Activated CD4-positive, alpha-beta T cell treated with anti-CD3 and anti-CD28 coated beads, Interleukin-2, amount 50 U/mL, for 16 hours (primary cell): ENCODE results near the gene LRRN3.
A peak's percentile ranks its signal among the peaks of the same experiment; 100 is the strongest.

Experiments
- DNase-seq: peaks from one replicate; pipeline ENCODE4 v3.0.0-alpha.2; 2020

The LRRN3 gene

DNA sequence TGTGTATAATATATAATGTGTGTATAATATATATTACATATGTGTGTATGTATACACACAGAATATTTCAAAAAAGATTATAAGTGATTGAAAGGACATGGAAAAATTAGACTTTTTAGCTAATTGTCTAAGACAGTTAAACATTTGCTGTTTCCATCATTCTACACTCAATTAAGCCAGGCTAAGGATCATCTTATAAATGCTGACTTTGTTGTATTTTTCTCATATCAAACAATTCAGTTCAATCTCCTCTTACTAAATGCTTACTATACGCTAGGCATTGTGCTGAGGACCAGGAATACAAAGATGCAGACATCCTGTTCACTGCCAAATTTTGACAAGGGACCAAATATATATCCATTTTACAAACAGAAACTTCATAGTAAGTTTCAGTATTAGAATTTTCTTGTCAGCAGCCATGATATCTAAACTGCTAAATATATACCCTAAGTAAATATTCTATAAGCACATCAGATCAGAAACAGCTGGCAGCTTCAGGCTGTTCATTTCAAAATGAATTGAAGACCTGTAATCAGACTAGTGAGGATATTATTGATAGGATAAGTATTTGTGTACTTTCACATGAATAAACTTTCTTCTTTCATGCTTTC is 10.3 kb upstream of the LRRN3 start:
- DNase-seq, result peak; percentile 41

DNA sequence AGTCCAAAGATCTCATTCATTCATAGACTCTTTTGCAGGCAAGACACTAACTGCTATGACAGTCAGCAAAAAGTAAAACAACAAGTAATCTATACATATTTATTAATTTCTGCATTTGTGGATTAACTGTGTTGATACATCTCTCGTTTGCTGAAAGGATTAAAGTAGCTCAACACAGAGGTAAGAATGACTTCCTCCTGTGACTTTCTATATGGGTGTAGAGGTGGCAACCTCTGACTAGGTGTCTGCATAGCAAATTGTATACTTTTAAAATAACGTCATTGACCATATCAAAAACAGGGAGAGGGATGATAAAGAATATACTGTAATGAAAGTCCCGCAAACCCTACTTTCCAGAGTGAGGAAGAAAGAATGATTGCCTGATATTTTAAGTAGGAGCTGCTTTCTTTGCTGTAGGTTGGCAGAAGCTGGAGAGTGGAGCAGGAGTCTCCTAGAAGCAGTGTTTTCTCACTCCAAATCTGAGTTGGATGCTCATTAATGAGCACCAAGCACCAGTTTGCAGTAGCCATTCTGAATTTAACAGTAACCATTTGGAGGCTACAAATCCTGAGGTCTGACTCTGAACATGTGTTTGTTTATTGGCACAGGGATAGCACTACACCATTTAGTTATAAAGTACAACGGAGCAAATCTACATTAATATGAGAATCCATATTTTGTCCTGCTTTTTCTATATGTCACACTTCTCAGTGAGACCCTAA is 9.2 kb upstream of the LRRN3 start:
- peak; percentile 66 for DNase-seq

DNA sequence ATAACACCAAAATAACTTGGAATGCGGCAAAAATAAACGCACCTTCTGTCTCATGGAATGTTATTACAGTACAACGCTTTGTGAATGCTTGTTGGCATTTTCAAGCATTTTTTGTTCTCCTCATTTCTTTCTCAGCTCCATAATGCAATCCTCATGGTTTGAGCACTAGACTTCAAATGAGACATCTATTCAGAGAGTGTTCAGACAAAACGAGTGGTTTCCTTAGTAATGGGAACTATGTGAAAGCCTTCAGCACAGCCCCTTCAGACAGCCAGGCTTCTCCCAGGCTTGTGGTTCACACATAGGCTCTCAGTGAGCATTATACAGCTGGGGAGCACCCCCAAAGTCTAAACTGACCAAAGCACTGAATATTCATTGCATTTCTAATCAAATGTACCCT is 8.6 kb upstream of the LRRN3 start:
- DNase-seq, result peak; percentile 33

DNA sequence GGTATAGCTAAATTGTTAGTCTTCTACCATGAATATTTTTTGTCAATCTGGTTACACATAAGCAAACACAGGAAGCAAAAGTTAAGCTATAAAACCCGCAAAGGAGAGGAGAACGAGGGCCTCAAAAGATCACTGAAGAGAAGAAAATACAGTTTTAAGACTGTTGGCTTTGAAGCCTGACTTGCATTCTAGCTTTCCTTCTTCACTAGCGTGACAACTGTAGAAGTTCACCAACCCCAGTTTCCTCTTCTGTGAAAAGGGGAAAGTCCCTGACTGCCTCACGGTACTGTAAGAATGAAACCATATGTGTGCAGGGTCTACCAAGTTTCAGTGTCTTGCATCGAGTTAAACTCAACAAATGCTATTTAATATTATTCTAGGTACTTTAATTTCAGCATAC is 7.5 kb upstream of the LRRN3 start:
- DNase-seq, result peak; percentile 96

- DNase-seq, result peak; percentile 28
These were observed 5.6 kb upstream of the LRRN3 start for GRCh38 chr7:111085356-111085755.

- peak; percentile 79 for DNase-seq
These were observed 4.4 kb upstream of the LRRN3 start for GRCh38 chr7:111086532-111086931.

DNA sequence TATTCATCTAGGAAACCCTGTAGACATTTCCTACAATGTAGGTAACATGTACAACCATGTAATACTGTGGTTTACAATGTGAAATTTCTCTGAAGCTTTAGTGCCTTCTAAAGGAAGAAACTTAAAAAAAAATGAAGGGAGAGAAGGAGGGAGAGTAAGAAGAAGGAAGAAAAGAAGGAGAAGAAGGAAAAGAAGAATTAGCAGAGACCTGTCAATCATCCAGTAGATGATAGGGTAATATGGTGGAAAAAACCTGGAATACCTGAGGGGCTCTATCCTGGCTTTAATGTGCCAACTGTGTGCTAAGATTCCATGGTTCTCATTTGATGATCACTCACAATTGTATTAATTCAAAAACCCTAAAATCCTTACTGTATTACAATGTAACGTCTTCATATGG is 2.6 kb upstream of the LRRN3 start:
- DNase-seq, result no peak

DNA sequence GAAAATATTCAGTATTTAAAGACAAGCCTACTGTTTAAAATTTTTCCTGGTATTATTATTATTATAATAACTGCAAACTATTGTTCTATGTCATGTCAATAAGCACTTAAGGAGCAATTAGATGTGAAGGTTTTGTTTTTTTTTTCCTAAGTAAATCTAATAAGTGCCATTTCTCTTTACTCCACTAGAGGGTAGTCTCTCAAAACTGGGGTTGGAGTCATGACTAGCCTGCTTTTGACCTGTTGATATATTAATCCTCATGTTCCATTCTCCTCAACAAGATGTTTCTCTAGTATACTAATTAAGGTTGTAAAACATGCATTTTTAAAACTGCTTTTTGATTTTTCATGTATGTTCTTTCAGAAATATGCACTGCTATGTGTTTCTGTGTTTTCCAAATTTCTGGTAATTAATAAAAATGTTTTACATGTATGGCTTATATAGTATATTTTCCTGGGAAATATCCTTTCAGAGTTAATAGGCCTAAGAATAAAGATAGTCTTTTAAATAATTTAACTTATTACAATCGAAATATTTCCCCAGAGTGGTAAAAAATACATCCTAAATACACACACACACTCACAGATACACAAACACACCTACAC is 1.0 kb upstream of the LRRN3 start:
- peak; percentile 65 for DNase-seq

DNA sequence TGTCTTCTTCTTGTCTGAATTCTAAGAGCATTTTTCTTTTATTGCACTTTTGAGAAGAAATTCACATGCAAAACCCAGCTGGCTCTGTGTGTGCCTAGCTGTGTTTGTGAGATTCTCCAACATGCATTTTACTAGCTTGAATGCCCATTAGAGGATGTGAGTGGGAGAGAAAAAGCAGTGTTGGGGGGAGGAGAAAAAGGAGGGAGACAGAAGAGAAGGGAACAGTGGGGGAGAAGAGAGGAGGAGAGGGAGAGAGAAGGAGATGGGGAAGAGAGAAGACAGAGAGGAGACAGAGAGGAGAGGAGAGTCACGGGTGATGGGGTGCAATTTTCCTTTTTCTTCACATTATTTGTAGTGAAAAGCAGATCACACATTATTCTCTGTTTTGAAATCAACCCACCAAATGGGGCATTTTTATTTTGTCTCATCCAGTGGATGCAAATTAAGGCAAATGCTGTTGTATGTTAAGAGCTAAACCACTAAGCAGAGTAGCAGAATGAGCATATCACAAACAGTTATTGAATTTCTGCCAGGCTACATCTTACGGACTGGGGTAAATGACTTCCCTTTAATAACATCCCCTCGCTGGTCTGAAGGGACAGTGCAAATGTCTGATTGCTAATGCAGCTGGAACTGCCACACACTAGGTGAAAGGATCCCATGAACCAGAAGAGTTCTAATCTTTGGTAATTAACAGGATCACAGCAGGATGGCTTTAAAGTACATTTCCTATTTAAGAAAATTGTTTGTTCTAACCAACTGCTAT is 849 bp downstream of the LRRN3 start:
- no peak for DNase-seq

DNA sequence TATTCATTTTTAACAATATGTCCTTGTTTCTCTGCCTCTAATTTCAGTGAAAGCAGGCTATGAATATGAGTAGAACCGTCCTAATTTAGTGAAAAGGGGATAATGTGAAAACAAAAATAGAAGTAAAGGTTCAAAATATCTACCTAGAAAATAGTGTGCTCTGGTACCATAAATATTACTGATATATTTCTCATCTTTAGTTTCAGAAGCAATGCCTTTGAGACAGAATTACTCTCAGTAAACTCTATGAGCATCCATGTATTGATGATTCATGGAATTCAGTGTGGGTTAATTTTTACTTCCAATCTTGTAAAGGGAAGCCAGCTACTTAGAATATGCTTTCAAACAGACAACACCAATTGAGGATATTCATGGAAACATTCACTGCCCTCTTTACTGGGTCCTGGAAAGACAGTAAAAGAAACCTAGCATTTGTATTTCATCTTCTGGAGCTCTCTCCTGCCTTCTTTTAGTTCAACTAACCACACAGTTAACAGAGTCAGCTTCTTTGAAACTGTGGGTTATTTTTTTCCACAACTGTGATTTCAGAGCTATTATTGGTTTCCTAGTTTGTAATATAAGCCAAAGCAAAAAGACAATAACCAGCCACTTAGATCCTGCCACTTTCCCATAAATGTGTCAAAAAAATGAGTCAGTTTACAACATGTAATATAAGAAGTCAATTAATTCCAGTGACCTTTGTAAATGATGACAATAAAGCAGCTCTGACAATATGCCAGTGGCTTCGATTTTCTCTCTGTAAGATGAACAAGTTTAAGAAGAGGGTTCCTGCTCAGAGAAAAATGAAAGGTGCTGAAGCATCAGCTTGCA is 1.7 kb downstream of the LRRN3 start:
- DNase-seq, result no peak

- no peak for DNase-seq
These were observed 2.6 kb downstream of the LRRN3 start for GRCh38 chr7:111093496-111093895.

DNA sequence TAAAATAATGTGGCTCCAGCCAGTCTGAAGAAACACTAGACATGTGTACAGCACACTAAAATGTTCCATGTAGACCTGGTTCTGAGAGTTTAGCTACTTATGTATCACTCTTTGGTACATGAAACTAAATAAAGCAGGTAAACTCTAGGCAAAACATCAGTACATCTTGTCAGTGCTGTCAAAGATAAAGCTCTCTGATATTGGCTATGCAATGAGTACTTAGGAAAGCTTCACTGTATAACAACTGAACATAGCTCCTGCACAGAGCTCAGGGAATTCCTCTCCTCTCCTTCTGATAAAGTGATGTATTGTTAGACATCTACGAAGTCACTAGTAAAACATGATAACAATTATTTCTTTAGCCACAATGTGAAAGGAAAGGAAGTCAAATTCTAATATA is 3.5 kb downstream of the LRRN3 start:
- DNase-seq, result no peak

DNA sequence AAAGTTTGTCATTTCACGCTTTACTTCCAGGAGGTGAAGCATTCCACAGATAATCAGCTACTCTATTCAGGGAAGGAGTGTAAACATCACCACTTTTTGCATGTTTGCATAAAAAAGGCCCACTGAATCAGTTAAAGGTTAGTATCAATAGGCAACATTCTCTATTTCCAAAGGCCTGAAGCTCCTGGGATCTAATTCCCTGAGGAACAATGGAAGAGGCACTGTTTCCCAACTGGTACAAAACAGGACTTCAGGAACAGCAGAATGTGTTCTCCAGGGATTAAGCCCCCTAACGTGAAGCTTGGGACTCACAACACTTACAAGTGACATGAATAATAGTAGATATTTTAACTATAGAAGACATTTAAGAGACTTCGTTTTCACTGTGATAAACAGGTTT is 6.1 kb downstream of the LRRN3 start:
- no peak for DNase-seq

- peak; percentile 73 for DNase-seq
These were observed 7.3 kb downstream of the LRRN3 start for GRCh38 chr7:111098011-111098925.

DNA sequence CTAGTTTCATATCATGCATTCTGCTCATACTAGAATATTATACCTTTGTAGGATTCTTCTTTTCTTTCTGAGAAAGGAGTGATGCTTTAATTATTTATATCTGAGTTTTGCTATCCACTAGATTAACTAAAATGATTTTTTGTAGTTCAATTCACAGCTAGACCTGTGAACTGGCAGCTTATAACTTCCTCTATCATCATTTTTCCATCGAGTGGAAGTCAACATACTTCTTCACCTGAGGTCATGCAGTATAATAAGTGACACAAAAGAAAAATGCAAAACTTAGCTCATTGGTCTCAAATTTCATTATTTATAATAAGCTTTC is 8.0 kb downstream of the LRRN3 start:
- DNase-seq, result no peak

- no peak for DNase-seq
These were observed 11.1 kb downstream of the LRRN3 start for GRCh38 chr7:111101856-111102646.

DNA sequence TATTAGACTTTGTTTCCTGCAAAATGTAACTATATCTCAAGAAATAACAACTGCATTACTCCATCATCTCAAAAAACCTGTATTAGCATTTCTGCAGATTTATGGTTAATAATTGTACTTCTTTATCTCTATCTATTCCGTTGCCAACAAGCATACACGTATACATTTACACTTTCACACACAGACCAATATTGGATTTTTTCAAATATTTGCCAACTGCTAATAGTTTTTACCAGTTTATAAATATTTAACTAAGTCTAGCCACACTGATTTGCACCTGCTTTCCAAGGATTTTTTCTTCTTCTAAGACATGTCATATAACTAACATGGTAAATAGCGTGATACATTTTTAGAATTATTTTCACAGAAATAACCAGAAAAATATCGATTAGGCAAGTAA is 12.2 kb downstream of the LRRN3 start:
- DNase-seq, result no peak

GRCh38 chr7:111103678-111104274 is 12.8 kb downstream of the LRRN3 start:
- no peak for DNase-seq

DNA sequence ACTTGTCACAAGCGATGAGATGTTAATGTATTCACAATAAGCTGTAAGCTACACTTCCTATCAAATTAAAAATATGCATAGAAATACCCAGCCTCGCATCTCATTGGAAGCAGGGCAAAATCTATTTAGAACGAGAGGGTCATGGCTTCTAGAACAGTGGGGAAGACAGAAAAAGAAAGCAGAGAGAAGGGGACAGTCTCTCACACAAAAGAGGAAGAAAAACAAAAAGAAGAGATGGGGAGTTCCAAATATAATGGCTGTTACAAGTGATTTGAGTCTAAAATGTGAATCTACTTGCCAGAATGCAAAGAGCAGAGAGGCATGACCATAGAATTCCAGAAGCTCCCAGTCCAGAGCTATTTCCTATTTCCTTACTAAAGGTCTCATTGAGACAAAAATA is 13.8 kb downstream of the LRRN3 start:
- DNase-seq, result no peak

GRCh38 chr7:111105269-111105668 is 14.3 kb downstream of the LRRN3 start:
- DNase-seq, result no peak

GRCh38 chr7:111107579-111107978 is 16.7 kb downstream of the LRRN3 start:
- no peak for DNase-seq
